SK-N-SH treated with all-trans-retinoic acid at 6 μM for 48 hours (cell line): ENCODE results near the gene SLC2A5.

Experiments used
- ARNTL ChIP-seq: fragments of 450-650 bp; formaldehyde crosslinking; IDR thresholded peaks from 2 replicates; pipeline ENCODE4 v1.5.0; 2020; ENCODE audit warnings: low read depth, mild to moderate bottlenecking, moderate library complexity, borderline replicate concordance
- ESRRG ChIP-seq: fragments of 250-450 bp; sonication (Bioruptor Pico); IDR thresholded peaks from 2 replicates; pipeline ENCODE4 v1.6.1; 2021; ENCODE audit warnings: mild to moderate bottlenecking
- ISL1 ChIP-seq: fragments of 250-450 bp; sonication (Bioruptor Pico); IDR thresholded peaks from 2 replicates; pipeline ENCODE4 v2.1.2; 2022; ENCODE audit warnings: mild to moderate bottlenecking, moderate library complexity
- TCF4 ChIP-seq: fragments of 250-450 bp; sonication (Bioruptor Pico); IDR thresholded peaks from 2 replicates; pipeline ENCODE4 v1.8.0; 2021; ENCODE audit warnings: mild to moderate bottlenecking, moderate library complexity, borderline replicate concordance
- TOX ChIP-seq: fragments of 250-450 bp; sonication (Bioruptor Pico); IDR thresholded peaks from 2 replicates; pipeline ENCODE4 v1.8.0; 2021; ENCODE audit warnings: mild to moderate bottlenecking, moderate library complexity, borderline replicate concordance
- ZC3H10 ChIP-seq: fragments of 250-450 bp; sonication (Bioruptor Pico); IDR thresholded peaks from 2 replicates; pipeline ENCODE4 v1.5.1; 2021; ENCODE audit warnings: mild to moderate bottlenecking, moderate library complexity
- ZFP30 ChIP-seq: fragments of 450-650 bp; formaldehyde crosslinking; IDR thresholded peaks from 2 replicates; pipeline ENCODE4 v1.5.0; 2022; ENCODE audit warnings: mild to moderate bottlenecking, moderate library complexity
- ZNF565 ChIP-seq: fragments of 450-650 bp; formaldehyde crosslinking; conservative IDR thresholded peaks from 2 replicates; pipeline ENCODE4 v1.5.0; 2020; ENCODE audit warnings: low read depth, mild to moderate bottlenecking, moderate library complexity
- ZNF70 ChIP-seq: fragments of 450-650 bp; formaldehyde crosslinking; IDR thresholded peaks from 2 replicates; pipeline ENCODE4 v1.5.0; 2020; ENCODE audit warnings: mild to moderate bottlenecking, moderate library complexity
- TF ChIP-seq, protein P1 (sequence below): fragments of 250-450 bp; sonication (Bioruptor Pico); IDR thresholded peaks from 2 replicates; pipeline ENCODE4 v1.8.0; 2021; ENCODE audit warnings: low read depth, mild to moderate bottlenecking, moderate library complexity, borderline replicate concordance
- TF ChIP-seq, protein P2 (sequence below): fragments of 250-450 bp; sonication (Bioruptor Pico); IDR thresholded peaks from 2 replicates; pipeline ENCODE4 v1.5.0; 2020; ENCODE audit warnings: mild to moderate bottlenecking, moderate library complexity
- TF ChIP-seq, protein P3 (sequence below): fragments of 250-450 bp; sonication (Bioruptor Pico); IDR thresholded peaks from 2 replicates; pipeline ENCODE4 v1.8.0; 2020; ENCODE audit warnings: mild to moderate bottlenecking, moderate library complexity, borderline replicate concordance
- TF ChIP-seq, protein P4 (sequence below): fragments of 250-450 bp; sonication (Bioruptor Pico); IDR thresholded peaks from 2 replicates; pipeline ENCODE4 v1.5.1; 2020; ENCODE audit warnings: low read depth, mild to moderate bottlenecking, moderate library complexity
- TF ChIP-seq, protein P5 (sequence below): fragments of 250-450 bp; sonication (Bioruptor Pico); IDR thresholded peaks from 2 replicates; pipeline ENCODE4 v1.5.1; 2021; ENCODE audit warnings: mild to moderate bottlenecking, moderate library complexity

DNA sequence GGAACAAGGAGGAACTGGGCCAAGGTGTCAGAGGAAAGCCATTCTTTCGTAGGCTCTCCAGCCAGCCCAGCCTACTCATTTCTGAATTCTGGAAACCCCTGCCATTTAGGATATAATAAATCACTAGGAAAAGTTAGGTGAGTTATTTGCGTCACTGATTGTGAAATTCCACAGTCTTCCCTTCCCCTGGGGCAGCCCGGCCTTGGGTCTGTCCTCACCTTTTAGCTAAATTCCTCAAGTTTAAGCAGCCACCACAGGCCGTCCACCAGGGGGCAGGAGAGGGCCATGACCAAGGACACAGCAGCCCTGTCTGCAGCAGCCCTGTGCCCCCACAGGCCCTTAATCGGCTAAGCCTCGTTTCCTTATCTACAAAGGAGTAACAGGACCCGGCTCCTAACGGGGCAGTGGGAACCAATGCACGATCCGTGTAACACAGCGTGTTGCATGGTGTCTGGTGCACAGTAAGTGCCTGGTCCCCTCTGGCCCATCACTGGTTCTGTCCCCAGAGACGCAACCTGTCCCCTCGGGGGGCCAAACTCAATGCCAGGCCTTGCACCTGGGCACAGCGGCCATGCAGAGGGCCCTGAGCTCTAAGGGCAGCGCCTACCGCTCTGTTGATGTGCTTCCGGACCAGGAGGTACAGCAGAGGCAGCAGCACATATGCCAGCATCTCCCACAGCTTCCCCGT is 41.4 kb upstream of the SLC2A5 start:
- no peak for TF ChIP-seq TOX (CRISPR knock-in tag)
- TF ChIP-seq ARNTL (CRISPR knock-in tag) = no peak
- TF ChIP-seq TCF4 (CRISPR knock-in tag) = no peak
- no peak for TF ChIP-seq ZFP30 (CRISPR knock-in tag)
- TF ChIP-seq, protein P1, sequence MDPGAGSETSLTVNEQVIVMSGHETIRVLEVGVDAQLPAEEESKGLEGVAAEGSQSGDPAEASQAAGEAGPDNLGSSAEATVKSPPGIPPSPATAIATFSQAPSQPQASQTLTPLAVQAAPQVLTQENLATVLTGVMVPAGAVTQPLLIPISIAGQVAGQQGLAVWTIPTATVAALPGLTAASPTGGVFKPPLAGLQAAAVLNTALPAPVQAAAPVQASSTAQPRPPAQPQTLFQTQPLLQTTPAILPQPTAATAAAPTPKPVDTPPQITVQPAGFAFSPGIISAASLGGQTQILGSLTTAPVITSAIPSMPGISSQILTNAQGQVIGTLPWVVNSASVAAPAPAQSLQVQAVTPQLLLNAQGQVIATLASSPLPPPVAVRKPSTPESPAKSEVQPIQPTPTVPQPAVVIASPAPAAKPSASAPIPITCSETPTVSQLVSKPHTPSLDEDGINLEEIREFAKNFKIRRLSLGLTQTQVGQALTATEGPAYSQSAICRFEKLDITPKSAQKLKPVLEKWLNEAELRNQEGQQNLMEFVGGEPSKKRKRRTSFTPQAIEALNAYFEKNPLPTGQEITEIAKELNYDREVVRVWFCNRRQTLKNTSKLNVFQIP (CRISPR knock-in tag) = no peak
- TF ChIP-seq, protein P2, sequence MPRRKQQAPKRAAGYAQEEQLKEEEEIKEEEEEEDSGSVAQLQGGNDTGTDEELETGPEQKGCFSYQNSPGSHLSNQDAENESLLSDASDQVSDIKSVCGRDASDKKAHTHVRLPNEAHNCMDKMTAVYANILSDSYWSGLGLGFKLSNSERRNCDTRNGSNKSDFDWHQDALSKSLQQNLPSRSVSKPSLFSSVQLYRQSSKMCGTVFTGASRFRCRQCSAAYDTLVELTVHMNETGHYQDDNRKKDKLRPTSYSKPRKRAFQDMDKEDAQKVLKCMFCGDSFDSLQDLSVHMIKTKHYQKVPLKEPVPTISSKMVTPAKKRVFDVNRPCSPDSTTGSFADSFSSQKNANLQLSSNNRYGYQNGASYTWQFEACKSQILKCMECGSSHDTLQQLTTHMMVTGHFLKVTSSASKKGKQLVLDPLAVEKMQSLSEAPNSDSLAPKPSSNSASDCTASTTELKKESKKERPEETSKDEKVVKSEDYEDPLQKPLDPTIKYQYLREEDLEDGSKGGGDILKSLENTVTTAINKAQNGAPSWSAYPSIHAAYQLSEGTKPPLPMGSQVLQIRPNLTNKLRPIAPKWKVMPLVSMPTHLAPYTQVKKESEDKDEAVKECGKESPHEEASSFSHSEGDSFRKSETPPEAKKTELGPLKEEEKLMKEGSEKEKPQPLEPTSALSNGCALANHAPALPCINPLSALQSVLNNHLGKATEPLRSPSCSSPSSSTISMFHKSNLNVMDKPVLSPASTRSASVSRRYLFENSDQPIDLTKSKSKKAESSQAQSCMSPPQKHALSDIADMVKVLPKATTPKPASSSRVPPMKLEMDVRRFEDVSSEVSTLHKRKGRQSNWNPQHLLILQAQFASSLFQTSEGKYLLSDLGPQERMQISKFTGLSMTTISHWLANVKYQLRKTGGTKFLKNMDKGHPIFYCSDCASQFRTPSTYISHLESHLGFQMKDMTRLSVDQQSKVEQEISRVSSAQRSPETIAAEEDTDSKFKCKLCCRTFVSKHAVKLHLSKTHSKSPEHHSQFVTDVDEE = no peak
- TF ChIP-seq, protein P3, sequence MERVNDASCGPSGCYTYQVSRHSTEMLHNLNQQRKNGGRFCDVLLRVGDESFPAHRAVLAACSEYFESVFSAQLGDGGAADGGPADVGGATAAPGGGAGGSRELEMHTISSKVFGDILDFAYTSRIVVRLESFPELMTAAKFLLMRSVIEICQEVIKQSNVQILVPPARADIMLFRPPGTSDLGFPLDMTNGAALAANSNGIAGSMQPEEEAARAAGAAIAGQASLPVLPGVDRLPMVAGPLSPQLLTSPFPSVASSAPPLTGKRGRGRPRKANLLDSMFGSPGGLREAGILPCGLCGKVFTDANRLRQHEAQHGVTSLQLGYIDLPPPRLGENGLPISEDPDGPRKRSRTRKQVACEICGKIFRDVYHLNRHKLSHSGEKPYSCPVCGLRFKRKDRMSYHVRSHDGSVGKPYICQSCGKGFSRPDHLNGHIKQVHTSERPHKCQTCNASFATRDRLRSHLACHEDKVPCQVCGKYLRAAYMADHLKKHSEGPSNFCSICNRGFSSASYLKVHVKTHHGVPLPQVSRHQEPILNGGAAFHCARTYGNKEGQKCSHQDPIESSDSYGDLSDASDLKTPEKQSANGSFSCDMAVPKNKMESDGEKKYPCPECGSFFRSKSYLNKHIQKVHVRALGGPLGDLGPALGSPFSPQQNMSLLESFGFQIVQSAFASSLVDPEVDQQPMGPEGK (CRISPR knock-in tag) = no peak
- TF ChIP-seq, protein P4, sequence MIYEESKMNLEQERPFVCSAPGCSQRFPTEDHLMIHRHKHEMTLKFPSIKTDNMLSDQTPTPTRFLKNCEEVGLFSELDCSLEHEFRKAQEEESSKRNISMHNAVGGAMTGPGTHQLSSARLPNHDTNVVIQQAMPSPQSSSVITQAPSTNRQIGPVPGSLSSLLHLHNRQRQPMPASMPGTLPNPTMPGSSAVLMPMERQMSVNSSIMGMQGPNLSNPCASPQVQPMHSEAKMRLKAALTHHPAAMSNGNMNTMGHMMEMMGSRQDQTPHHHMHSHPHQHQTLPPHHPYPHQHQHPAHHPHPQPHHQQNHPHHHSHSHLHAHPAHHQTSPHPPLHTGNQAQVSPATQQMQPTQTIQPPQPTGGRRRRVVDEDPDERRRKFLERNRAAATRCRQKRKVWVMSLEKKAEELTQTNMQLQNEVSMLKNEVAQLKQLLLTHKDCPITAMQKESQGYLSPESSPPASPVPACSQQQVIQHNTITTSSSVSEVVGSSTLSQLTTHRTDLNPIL = no peak
- TF ChIP-seq ZNF70 (CRISPR knock-in tag) = no peak
- TF ChIP-seq ZC3H10 (CRISPR knock-in tag) = no peak
- no peak for TF ChIP-seq ZNF565 (CRISPR knock-in tag)
- TF ChIP-seq, protein P5, sequence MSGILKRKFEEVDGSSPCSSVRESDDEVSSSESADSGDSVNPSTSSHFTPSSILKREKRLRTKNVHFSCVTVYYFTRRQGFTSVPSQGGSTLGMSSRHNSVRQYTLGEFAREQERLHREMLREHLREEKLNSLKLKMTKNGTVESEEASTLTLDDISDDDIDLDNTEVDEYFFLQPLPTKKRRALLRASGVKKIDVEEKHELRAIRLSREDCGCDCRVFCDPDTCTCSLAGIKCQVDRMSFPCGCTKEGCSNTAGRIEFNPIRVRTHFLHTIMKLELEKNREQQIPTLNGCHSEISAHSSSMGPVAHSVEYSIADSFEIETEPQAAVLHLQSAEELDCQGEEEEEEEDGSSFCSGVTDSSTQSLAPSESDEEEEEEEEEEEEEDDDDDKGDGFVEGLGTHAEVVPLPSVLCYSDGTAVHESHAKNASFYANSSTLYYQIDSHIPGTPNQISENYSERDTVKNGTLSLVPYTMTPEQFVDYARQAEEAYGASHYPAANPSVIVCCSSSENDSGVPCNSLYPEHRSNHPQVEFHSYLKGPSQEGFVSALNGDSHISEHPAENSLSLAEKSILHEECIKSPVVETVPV (CRISPR knock-in tag) = no peak
- TF ChIP-seq ESRRG = no peak
- TF ChIP-seq ISL1 (CRISPR knock-in tag) = no peak
